ENCODE results near the gene SH2B2.
"Not testable (repeated sequence)": the region's sequence is repeated elsewhere in the genome, so short reads cannot be mapped to it uniquely, and the experiment has no call there.

DNA sequence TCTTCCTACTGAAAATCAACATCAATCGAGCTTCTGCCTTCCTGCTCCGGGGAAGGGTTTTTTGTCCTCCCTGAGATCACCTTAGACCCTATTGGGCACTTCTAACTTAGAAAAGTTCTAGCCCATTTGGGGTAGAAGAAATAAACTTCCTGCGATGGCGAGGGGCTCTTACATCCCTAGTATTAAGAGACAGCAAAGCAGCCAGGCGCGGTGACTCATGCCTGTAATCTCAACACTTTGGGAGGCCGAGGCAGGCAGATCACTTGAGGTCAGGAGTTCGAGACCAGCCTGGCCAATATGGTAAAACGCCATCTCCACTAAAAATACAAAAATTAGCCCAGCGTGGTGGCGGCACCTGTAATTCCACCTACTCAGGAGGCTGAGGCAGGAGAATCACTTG, 38.4 kb downstream of the SH2B2 start:
- TF ChIP-seq, protein P1, sequence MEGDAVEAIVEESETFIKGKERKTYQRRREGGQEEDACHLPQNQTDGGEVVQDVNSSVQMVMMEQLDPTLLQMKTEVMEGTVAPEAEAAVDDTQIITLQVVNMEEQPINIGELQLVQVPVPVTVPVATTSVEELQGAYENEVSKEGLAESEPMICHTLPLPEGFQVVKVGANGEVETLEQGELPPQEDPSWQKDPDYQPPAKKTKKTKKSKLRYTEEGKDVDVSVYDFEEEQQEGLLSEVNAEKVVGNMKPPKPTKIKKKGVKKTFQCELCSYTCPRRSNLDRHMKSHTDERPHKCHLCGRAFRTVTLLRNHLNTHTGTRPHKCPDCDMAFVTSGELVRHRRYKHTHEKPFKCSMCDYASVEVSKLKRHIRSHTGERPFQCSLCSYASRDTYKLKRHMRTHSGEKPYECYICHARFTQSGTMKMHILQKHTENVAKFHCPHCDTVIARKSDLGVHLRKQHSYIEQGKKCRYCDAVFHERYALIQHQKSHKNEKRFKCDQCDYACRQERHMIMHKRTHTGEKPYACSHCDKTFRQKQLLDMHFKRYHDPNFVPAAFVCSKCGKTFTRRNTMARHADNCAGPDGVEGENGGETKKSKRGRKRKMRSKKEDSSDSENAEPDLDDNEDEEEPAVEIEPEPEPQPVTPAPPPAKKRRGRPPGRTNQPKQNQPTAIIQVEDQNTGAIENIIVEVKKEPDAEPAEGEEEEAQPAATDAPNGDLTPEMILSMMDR (conservative IDR thresholded peaks at IDR 0.05 in 1 of 2, IDR thresholded peaks at IDR 0.05 in 1 of 2; ENCODE audit: low read depth in 1 of 2, low read length in 2 of 2): not testable (repeated sequence)
- not testable (repeated sequence) for TF ChIP-seq EZH2 (IDR thresholded peaks at IDR 0.05; ENCODE audit: low read length, missing control alignments)

Data from fibroblast of lung (primary cell).